Liver (tissue), 2 donors: ENCODE results near the gene NCOR1.
"Not testable (repeated sequence)": the region's sequence is repeated elsewhere in the genome, so short reads cannot be mapped to it uniquely, and the experiment has no call there.

Experiments used
- RAD21 ChIP-seq, 2 donors: IDR thresholded peaks; 2 replicates each; pipeline ENCODE4 v1.6.1; 2016; ENCODE audit warnings: antibody characterized with exemption in 2 of 2, mild to moderate bottlenecking in 2 of 2
- SP1 ChIP-seq: IDR thresholded peaks from 2 replicates; pipeline ENCODE4 v1.6.1; 2018; ENCODE audit warnings: antibody characterized with exemption, mild to moderate bottlenecking
- TF ChIP-seq, protein P1 (sequence below): IDR thresholded peaks from 2 replicates; pipeline ENCODE4 v1.6.1; 2016; ENCODE audit warnings: antibody characterized with exemption, mild to moderate bottlenecking
- donor health status: healthy.

GRCh38 chr17:16229912-16230561 is 14.7 kb upstream of the NCOR1 start:
- not testable (repeated sequence) for TF ChIP-seq SP1; RAD21 (IDR thresholded peaks at IDR 0.05)
- TF ChIP-seq, protein P1, sequence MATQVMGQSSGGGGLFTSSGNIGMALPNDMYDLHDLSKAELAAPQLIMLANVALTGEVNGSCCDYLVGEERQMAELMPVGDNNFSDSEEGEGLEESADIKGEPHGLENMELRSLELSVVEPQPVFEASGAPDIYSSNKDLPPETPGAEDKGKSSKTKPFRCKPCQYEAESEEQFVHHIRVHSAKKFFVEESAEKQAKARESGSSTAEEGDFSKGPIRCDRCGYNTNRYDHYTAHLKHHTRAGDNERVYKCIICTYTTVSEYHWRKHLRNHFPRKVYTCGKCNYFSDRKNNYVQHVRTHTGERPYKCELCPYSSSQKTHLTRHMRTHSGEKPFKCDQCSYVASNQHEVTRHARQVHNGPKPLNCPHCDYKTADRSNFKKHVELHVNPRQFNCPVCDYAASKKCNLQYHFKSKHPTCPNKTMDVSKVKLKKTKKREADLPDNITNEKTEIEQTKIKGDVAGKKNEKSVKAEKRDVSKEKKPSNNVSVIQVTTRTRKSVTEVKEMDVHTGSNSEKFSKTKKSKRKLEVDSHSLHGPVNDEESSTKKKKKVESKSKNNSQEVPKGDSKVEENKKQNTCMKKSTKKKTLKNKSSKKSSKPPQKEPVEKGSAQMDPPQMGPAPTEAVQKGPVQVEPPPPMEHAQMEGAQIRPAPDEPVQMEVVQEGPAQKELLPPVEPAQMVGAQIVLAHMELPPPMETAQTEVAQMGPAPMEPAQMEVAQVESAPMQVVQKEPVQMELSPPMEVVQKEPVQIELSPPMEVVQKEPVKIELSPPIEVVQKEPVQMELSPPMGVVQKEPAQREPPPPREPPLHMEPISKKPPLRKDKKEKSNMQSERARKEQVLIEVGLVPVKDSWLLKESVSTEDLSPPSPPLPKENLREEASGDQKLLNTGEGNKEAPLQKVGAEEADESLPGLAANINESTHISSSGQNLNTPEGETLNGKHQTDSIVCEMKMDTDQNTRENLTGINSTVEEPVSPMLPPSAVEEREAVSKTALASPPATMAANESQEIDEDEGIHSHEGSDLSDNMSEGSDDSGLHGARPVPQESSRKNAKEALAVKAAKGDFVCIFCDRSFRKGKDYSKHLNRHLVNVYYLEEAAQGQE = not testable (repeated sequence)
